A549 (cell line): Measurements from ENCODE around the gene WNT3A. TPM values are rescaled to one million over a fixed set of nuclear protein-coding genes. Genes with fewer than 3 reads are reported as not detected.
A peak's percentile ranks its signal among the peaks of the same experiment; 100 is the strongest.

ENCODE experiments used
- ATAC-seq, 2 experiments: fragments of 200-7000 bp in 1 of 2; fragments of >200 bp in 1 of 2; cut with Nextera tagmentation in 1 of 2; cut with Tn5 transposase in 1 of 2; 3 replicates each; pipeline versions ENCODE4 v1.8.0 to v1.9.1; 2018 to 2020; ENCODE audit warnings: mild to moderate bottlenecking in 1 of 2, moderate library complexity in 1 of 2
- CTCF ChIA-PET: fragments of 300-600 bp; sonication (Branson Sonifier 250); formaldehyde crosslinking; extraction: SDS; loops from one replicate; lab custom pipeline; 2021; ENCODE audit warnings: antibody characterized with exemption, inconsistent platforms; lab: Yijun Ruan, JAX
- POLR2A ChIA-PET: fragments of 350-600 bp; formaldehyde crosslinking; extraction: SDS; loops from one replicate; lab custom pipeline; 2021; ENCODE audit warnings: antibody characterized with exemption, inconsistent platforms; lab: Yijun Ruan, JAX
- DNase-seq, 2 experiments: peaks; one replicate each; pipeline versions ENCODE4 v3.0.0 to v3.0.0-alpha.2; 2011 to 2016; ENCODE audit warnings: low read depth in 1 of 2, low spot score in 1 of 2
- FAIRE-seq: peaks from 2 replicates; lab custom pipeline; 2011; peaks lifted over from hg19 to GRCh38; lab: Jason Lieb, UNC
- H3K27ac ChIP-seq, 2 experiments: fragments of >200 bp; sonication (Bioruptor Twin); formaldehyde crosslinking; 3 replicates each; pipeline ENCODE4 v1.5.1; 2016 to 2017
- H3K4me1 ChIP-seq: fragments of >200 bp; sonication (Bioruptor Twin); formaldehyde crosslinking; 3 replicates; pipeline ENCODE4 v1.6.1; 2016
- H3K4me2 ChIP-seq: fragments of >200 bp; sonication (Bioruptor Twin); formaldehyde crosslinking; 3 replicates; pipeline ENCODE4 v1.6.1; 2016
- H3K4me3 ChIP-seq: fragments of >200 bp; sonication (Bioruptor Twin); formaldehyde crosslinking; 3 replicates; pipeline ENCODE4 v1.5.1; 2016
- H3K9me3 ChIP-seq: fragments of >200 bp; sonication (Bioruptor Twin); formaldehyde crosslinking; 3 replicates; pipeline ENCODE4 v1.6.1; 2016
- ATOH8 ChIP-seq: fragments of 250-450 bp; sonication (Bioruptor Pico); IDR thresholded peaks from 2 replicates; pipeline ENCODE4 v1.5.0; 2020; ENCODE audit warnings: low read depth, mild to moderate bottlenecking, moderate library complexity
- CEBPB ChIP-seq, 2 experiments: fragments of >200 bp in 1 of 2; sonication (Bioruptor Twin) in 1 of 2; formaldehyde crosslinking in 1 of 2; IDR thresholded peaks; 2 replicates each; pipeline ENCODE4 v1.6.1; 2012 to 2016
- FOSL2 ChIP-seq, 2 experiments: fragments of 450-650 bp in 1 of 2; fragments of >200 bp in 1 of 2; sonication (Bioruptor Twin) in 1 of 2; formaldehyde crosslinking; IDR thresholded peaks; 2 replicates each; pipeline versions ENCODE4 v1.5.0 to v1.6.1; 2016 to 2020; ENCODE audit warnings: mild to moderate bottlenecking in 1 of 2, moderate library complexity in 1 of 2
- HDAC2 ChIP-seq: fragments of 200-600 bp; sonication (generic); IDR thresholded peaks from 2 replicates; pipeline ENCODE4 v1.6.1; 2016
- HMGXB4 ChIP-seq: fragments of 250-450 bp; sonication (Bioruptor Pico); IDR thresholded peaks from 2 replicates; pipeline ENCODE4 v1.5.0; 2021; ENCODE audit warnings: mild to moderate bottlenecking, moderate library complexity, borderline replicate concordance
- HOXB13 ChIP-seq: fragments of 250-450 bp; sonication (Bioruptor Pico); IDR thresholded peaks from 2 replicates; pipeline ENCODE4 v1.5.0; 2020; ENCODE audit warnings: low read depth, mild to moderate bottlenecking, moderate library complexity
- JUN ChIP-seq, 2 experiments: fragments of >200 bp; sonication (Bioruptor Twin); formaldehyde crosslinking; IDR thresholded peaks; 2 replicates in 1 of 2; 3 replicates in 1 of 2; pipeline ENCODE4 v1.6.1; 2016 to 2017
- MAFK ChIP-seq: fragments of 450-650 bp; IDR thresholded peaks from 2 replicates; pipeline ENCODE4 v1.6.1; 2014; ENCODE audit not compliant: partially characterized antibody
- POLR2A ChIP-seq: IDR thresholded peaks from 2 replicates; pipeline ENCODE4 v1.6.1; 2012; ENCODE audit warnings: mild to moderate bottlenecking, low read length
- RAD21 ChIP-seq, 2 experiments: fragments of >200 bp in 1 of 2; sonication (Bioruptor Twin) in 1 of 2; formaldehyde crosslinking in 1 of 2; IDR thresholded peaks in 1 of 2; conservative IDR thresholded peaks in 1 of 2; 2 replicates in 1 of 2; 3 replicates in 1 of 2; pipeline ENCODE4 v1.6.1; 2012 to 2018; ENCODE audit warnings: inconsistent platforms in 1 of 2
- RCOR1 ChIP-seq: fragments of 150-350 bp; IDR thresholded peaks from 2 replicates; pipeline ENCODE4 v1.6.1; 2014; ENCODE audit warnings: antibody characterized with exemption, low read length, low read depth
- SMC3 ChIP-seq: fragments of >200 bp; sonication (Bioruptor Twin); formaldehyde crosslinking; IDR thresholded peaks from 3 replicates; pipeline ENCODE4 v1.6.1; 2018; ENCODE audit warnings: inconsistent platforms
- TP53 ChIP-seq: fragments of 250-450 bp; sonication (Bioruptor Pico); IDR thresholded peaks from 2 replicates; pipeline ENCODE4 v1.5.0; 2021; ENCODE audit warnings: mild to moderate bottlenecking, moderate library complexity
- WGBS: methylation state at CpG from one replicate; pipeline ENCODE4 v1.1.6; 2017; ENCODE audit errors: missing lambda C conversion rate; 5-methylcytosine and 5-hydroxymethylcytosine counted together
- polyA plus RNA-seq, 4 experiments: library from polyadenylated mRNA; depleted of rRNA in 3 of 4; stranded (reverse); fragments of >200 nt; fragmentation: RNase III in 1 of 4; extraction: RNeasy Plus Mini Kit Qiagen cat#74134 plus additional on column Dnase treatment in 1 of 4; gene quantifications; 2 replicates in 3 of 4; 3 replicates in 1 of 4; pipeline ENCODE4 v1.2.3, GENCODE V29; 2011 to 2017

The WNT3A gene
- polyA plus RNA-seq, 2 of the 4 experiments (the other 2 are of a cell fraction): not detected

GRCh38 chr1:228071839-228072657 is 65.2 kb downstream of the WNT3A start:
- H3K4me3 ChIP-seq: no peak overlapping the region
- no peak overlapping the region for H3K4me2 ChIP-seq
- no peak for FAIRE-seq
- no peaks in the 10 kb centered on the region for H3K4me1 ChIP-seq
- H3K9me3 ChIP-seq: no peaks in the 10 kb centered on the region
- peak; percentile 36 to 46; a peak in 5 of 6 replicates for ATAC-seq
- POLR2A ChIA-PET: no interaction called here
- TF ChIP-seq JUN (IDR thresholded peaks at IDR 0.05) (no peak), POLR2A (no peak), SMC3 (no peak), HDAC2 (no peak), RCOR1 (no peak), FOSL2 (IDR thresholded peaks at IDR 0.05) (no peak), FOSL2 (CRISPR knock-in tag; IDR thresholded peaks at IDR 0.05) (no peak), ATOH8 (CRISPR knock-in tag) (no peak), HOXB13 (CRISPR knock-in tag) (no peak)
- whole genome bisulfite sequencing: 51% methylated on average over 7 of the region's 7 CpGs
- no peak overlapping the region for H3K27ac ChIP-seq
- no peak for DNase-seq
- CTCF ChIA-PET: no interaction called here

- Histone ChIP-seq H3K4me3 (no peak overlapping the region), H3K27ac (no peak overlapping the region), H3K4me2 (no peak overlapping the region), H3K4me1 (no peaks in the 10 kb centered on the region), H3K9me3 (no peaks in the 10 kb centered on the region)
- TF ChIP-seq TP53 (CRISPR knock-in tag) (no peak), CEBPB (IDR thresholded peaks at IDR 0.05) (no peak), HDAC2 (no peak), HMGXB4 (no peak), MAFK (peak; percentile 42)
- WGBS: 54% methylated on average over 4 of the region's 5 CpGs
- no peak for DNase-seq
- no peak; a peak in 3 of 6 replicates for ATAC-seq
- CTCF ChIA-PET: interaction anchor here (1.4 to 1.5 kb wide), 2 partner anchors 58 to 69 kb away, joined by 3 to 10 read pairs; no protein-coding TSS in a partner anchor
- no peak for FAIRE-seq
- POLR2A ChIA-PET: no interaction called here
Observed at GRCh38 chr1:228072658-228073043, 65.9 kb downstream of the WNT3A start.

- ChIA-PET POLR2A (interaction anchor here (1.1 kb wide), 1 partner anchor 9 kb away, joined by 4 read pairs; the partner anchor contains the start of gene ARF1), CTCF (interaction anchor here (0.8 to 1.7 kb wide), 6 partner anchors 11 to 74 kb away, joined by 3 to 10 read pairs (median 4); no protein-coding TSS in a partner anchor)
- Histone ChIP-seq H3K9me3 (no peaks in the 10 kb centered on the region), H3K4me2 (no peak overlapping the region), H3K4me1 (no peaks in the 10 kb centered on the region), H3K4me3 (no peak overlapping the region), H3K27ac (no peak overlapping the region)
- FAIRE-seq (no peak), DNase-seq (no peak), ATAC-seq (peak in 1 of 2 experiments; percentile 9; a peak in 3 of 6 replicates)
- TF ChIP-seq RAD21 (conservative IDR thresholded peaks at IDR 0.05 in 1 of 2, IDR thresholded peaks at IDR 0.05 in 1 of 2): no peak
- 0 out of 2 replicates have a peak, but pooled peaks have one; percentile 9 for TF ChIP-seq POLR2A
- 76% methylated on average over 19 of the region's 23 CpGs for WGBS
Observed at GRCh38 chr1:228073061-228073856, 66.5 kb downstream of the WNT3A start.
